Skin of body (tissue), 2 donors: ENCODE measurements around the gene EPGN. TPM values are rescaled to one million over a fixed set of nuclear protein-coding genes. Genes with fewer than 3 reads are reported as not detected.
"Not testable (repeated sequence)": the region's sequence is repeated elsewhere in the genome, so short reads cannot be mapped to it uniquely, and the experiment has no call there.

ENCODE experiments used
- DNase-seq: peaks from one replicate; lab custom pipeline; 2025; lab: John Stamatoyannopoulos, UW
- total RNA-seq: library from RNA; depleted of rRNA; stranded (reverse); fragments of >200 nt; gene quantifications from one replicate; pipeline ENCODE4 v1.2.3, GENCODE V29; 2014

Gene EPGN
- total RNA-seq, 1 donor from 2014 or later = 29.6 TPM

GRCh38 chr4:74338792-74339333 is 30.6 kb downstream of the EPGN start:
- DNase-seq = no peak

GRCh38 chr4:74339501-74339900 is 31.2 kb downstream of the EPGN start:
- no peak for DNase-seq

DNA sequence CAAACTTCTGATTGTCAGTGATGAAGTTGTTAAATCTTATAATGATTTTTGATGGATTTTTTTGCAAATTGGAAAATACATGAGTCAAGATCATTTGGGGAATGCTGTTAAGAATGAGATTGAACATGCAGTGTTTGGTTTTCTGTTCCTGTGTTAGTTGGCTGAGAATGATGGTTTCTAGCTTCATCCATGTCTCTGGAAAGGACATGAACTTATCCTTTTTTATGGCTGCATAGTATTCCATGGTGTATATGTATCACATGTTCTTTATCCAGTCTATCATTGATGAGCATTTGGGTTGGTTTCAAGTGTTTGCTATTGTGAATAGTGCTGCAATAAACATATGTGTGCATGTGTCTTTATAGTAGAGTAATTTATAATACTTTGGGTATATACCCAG is 32.2 kb downstream of the EPGN start:
- DNase-seq = not testable (repeated sequence)

DNA sequence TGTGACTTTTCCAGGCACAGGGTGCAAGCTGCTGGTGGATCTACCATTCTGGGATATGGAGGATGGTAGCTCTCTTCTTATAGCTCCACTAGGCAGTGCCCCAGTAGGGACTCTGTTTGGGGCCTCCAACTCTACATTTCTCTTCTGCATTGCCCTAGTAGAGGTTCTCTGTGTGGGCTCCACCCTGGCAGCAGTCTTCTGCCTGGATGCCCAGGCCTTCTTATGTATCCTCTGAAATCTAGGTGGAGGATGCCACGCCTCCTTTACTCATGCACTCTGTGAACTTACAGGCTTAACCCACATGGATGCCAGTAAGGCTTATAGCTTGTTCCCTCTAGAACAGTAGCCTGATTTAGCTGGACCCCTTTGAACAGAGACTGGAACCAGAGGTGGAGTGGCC is 35.8 kb downstream of the EPGN start:
- no peak for DNase-seq

DNA sequence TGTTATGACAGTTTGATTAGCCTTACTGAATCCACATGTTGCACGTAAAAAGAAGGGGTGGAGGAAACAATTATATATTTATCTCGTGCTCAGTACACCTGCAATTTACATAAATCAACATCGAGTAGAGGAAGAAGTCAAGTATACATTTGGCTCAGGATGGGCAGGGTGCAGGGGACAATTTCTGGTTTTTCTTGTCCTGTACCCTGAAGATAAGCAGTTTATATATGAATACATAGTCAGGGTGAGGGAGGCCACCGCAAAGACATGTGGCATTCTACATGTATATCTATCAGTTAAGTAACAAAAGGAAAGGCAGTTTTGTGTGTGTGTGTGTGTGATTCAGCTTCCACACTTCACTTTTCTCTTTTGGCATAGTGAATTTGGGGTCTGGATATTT is 45.6 kb downstream of the EPGN start:
- DNase-seq = no peak

- no peak for DNase-seq
Observed at GRCh38 chr4:74357965-74358364, 49.7 kb downstream of the EPGN start.

DNA sequence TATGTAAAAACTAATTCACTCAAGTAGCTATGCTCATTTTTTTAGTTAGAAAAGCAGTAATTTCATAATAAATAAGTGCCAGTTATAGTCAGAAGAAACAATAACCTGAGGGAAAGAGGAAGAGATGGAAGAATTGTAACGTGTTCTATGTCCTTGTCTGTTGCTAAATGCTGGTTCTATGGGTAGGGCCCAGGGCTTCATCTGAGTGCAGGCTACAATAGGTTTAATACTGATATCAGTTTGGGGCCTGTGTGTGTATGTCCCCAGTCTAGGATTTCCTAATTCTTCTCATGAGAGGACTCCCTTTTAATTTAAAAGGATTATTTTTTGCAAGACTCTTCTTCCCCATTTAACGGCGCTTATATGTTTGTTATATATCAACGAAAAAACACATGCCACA is 53.4 kb downstream of the EPGN start:
- DNase-seq = no peak

GRCh38 chr4:74362347-74362746 is 54.1 kb downstream of the EPGN start:
- DNase-seq = no peak

DNA sequence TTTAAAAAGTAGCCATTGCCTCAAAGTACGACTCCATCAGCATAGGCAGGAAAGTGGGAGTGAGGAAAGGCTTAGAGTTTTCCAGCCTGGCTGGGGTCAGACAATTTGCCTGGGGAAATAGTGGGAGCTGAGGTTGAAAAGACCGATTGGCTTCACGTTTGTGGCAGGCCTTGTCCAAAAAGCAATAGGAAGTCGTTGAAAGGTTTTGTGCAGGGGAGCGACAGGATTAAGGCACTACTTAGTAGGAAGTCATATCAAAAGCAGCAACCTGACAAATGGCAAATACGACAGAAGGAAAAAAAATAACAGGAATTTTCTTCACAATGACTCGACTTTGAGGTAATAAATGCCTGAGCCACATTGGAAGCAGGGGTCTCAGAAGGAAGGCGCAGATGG is 56.0 kb downstream of the EPGN start:
- no peak for DNase-seq

DNA sequence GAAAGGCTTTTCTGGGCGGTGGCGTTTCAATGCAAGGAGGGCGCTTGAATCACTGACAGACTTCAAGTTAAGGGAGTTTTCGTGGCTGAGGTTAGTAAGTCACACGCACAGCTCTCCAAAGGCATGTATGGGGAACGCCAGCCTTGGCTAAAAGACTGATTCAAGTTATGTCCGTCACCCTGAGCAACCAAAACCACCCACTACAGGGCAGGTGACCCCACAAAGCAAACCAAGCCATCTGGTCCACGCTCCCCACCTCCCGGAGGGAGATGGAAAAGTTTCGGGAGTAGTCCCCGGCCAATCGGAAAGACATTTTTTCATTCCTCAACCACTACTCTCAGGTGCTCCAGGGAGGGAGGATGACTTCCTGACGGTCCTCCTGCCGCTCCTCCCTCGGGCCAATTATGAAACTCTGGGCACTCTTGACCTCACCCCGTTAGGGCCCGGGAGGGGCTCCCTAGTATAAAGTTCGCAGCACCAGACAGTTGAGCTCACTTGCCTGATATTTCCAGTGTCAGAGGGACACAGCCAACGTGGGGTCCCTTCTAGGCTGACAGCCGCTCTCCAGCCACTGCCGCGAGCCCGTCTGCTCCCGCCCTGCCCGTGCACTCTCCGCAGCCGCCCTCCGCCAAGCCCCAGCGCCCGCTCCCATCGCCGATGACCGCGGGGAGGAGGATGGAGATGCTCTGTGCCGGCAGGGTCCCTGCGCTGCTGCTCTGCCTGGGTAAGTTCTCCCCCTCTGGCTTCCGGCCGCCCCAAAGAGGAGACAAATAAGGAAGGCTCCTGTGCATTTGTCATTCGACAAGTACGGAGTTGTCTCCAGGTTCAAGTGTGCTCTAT is 56.6 kb downstream of the EPGN start, which contains the start of gene EREG:
TSS of gene EREG (plus strand) at position 494 of the 840 bp plus-strand sequence. CDS start at position 658, 164 bp downstream.
- no peak for DNase-seq

- no peak for DNase-seq
Observed at GRCh38 chr4:74365761-74366160, 57.5 kb downstream of the EPGN start.

Other genes starting within 250 kb of the EPGN start
- gene CXCL2, start 209.3 kb upstream of the EPGN start, total RNA-seq = 3.6 TPM
- 8.7 TPM for gene MTHFD2L, start 150.4 kb upstream of the EPGN start, total RNA-seq
- 23.4 TPM for gene EREG, start 56.7 kb downstream of the EPGN start, total RNA-seq
- 28.7 TPM for gene AREG, start 136.7 kb downstream of the EPGN start, total RNA-seq